ENCODE data around the gene KIAA1549.

KIAA1549 gene

DNA sequence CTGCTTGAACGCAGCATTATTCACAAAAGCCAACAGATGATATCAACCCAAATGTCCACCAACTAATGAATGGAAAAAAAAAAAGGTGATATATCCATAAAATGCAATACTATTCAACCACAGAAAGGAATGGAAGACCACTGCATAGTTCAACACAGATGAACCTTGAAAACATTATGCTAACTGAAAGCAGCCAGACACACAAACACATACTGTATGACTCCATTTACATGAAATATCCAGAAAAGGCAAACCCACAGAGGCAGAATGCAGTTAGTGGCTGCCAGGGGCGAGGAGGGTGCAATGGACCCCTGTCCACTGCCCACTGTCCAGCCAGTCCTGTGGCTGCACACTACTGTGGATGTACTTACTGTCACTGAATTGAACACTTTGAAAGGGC is 36.6 kb downstream of the KIAA1549 start (continued):
- TF ChIP-seq REST (tag by site-specific recombination; IDR thresholded peaks at IDR 0.05) (no peak), OSR2 (tag by site-specific recombination; IDR thresholded peaks at IDR 0.05) (no peak), AEBP2 (tag by site-specific recombination; IDR thresholded peaks at IDR 0.05; ENCODE audit: borderline replicate concordance) (no peak)
- TF ChIP-seq, protein P1, sequence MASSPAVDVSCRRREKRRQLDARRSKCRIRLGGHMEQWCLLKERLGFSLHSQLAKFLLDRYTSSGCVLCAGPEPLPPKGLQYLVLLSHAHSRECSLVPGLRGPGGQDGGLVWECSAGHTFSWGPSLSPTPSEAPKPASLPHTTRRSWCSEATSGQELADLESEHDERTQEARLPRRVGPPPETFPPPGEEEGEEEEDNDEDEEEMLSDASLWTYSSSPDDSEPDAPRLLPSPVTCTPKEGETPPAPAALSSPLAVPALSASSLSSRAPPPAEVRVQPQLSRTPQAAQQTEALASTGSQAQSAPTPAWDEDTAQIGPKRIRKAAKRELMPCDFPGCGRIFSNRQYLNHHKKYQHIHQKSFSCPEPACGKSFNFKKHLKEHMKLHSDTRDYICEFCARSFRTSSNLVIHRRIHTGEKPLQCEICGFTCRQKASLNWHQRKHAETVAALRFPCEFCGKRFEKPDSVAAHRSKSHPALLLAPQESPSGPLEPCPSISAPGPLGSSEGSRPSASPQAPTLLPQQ (tag by site-specific recombination; IDR thresholded peaks at IDR 0.05), result no peak

DNA sequence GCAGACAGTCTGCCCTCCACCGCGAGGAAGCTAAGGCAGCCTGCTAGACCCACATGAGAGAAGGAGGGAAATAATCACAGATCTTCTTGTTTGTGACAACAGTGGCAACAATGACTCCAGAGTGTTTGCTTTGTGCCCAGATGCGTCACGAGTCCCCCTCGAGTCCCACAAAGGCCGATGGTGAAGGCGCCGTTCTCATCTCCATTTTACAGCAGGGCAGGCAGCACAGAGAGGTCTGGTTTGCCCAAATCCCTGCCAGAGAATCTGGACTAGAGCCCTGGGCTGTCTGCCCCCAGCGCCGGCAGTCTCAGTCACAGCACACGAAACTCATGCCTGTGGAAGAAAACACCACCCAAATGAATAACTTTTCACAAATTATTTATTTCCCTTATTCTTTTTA is 38.1 kb downstream of the KIAA1549 start:
- H3K9me3 ChIP-seq (ENCODE audit: control insufficient read depth, insufficient read depth, low read depth, low read length), result no peaks in the 10 kb centered on the region
- no peaks in the 10 kb centered on the region for H3K4me1 ChIP-seq (ENCODE audit: control insufficient read depth, insufficient read depth, low read length)
- no peak overlapping the region for H3K4me3 ChIP-seq (ENCODE audit: low read depth, low read length)
- H3K36me3 ChIP-seq (ENCODE audit: control insufficient read depth in 2 of 2, insufficient read depth in 1 of 2, low read length in 2 of 2), result no peaks in the 10 kb centered on the region
- POLR2A ChIA-PET, result no interaction called here
- no peak overlapping the region for H3K27ac ChIP-seq (ENCODE audit: extremely low read depth, low read depth, low read length)
- CTCF ChIA-PET, result interaction anchor here (1.3 kb wide), 1 partner anchor 15 kb away, joined by 4 read pairs; no protein-coding TSS in a partner anchor
- TF ChIP-seq WT1 (tag by site-specific recombination; IDR thresholded peaks at IDR 0.05), result no peak
- no peak for TF ChIP-seq MYNN (tag by site-specific recombination; IDR thresholded peaks at IDR 0.05; ENCODE audit: borderline replicate concordance)
- no peak for TF ChIP-seq ZNF280D (tag by site-specific recombination; IDR thresholded peaks at IDR 0.05)
- TF ChIP-seq ZNF776 (tag by site-specific recombination; IDR thresholded peaks at IDR 0.05; ENCODE audit: borderline replicate concordance), result no peak
- TF ChIP-seq ZNF473 (tag by site-specific recombination; IDR thresholded peaks at IDR 0.05), result no peak
- TF ChIP-seq KLF7 (tag by site-specific recombination; IDR thresholded peaks at IDR 0.05; ENCODE audit: borderline replicate concordance), result no peak

GRCh38 chr7:138941545-138941944 is 39.6 kb downstream of the KIAA1549 start:
- CTCF ChIA-PET, result no interaction called here
- Histone ChIP-seq H3K4me1 (ENCODE audit: control insufficient read depth, insufficient read depth, low read length) (no peaks in the 10 kb centered on the region), H3K36me3 (ENCODE audit: control insufficient read depth in 2 of 2, insufficient read depth in 1 of 2, low read length in 2 of 2) (no peaks in the 10 kb centered on the region), H3K9me3 (ENCODE audit: control insufficient read depth, insufficient read depth, low read depth, low read length) (no peaks in the 10 kb centered on the region), H3K27ac (ENCODE audit: extremely low read depth, low read depth, low read length) (no peak overlapping the region), H3K4me3 (ENCODE audit: low read depth, low read length) (no peak overlapping the region)
- POLR2A ChIA-PET, result no interaction called here
- no peak for TF ChIP-seq ZNF596 (tag by site-specific recombination; IDR thresholded peaks at IDR 0.05)
- TF ChIP-seq ZSCAN4 (tag by site-specific recombination; IDR thresholded peaks at IDR 0.05), result no peak
- TF ChIP-seq, protein P2, sequence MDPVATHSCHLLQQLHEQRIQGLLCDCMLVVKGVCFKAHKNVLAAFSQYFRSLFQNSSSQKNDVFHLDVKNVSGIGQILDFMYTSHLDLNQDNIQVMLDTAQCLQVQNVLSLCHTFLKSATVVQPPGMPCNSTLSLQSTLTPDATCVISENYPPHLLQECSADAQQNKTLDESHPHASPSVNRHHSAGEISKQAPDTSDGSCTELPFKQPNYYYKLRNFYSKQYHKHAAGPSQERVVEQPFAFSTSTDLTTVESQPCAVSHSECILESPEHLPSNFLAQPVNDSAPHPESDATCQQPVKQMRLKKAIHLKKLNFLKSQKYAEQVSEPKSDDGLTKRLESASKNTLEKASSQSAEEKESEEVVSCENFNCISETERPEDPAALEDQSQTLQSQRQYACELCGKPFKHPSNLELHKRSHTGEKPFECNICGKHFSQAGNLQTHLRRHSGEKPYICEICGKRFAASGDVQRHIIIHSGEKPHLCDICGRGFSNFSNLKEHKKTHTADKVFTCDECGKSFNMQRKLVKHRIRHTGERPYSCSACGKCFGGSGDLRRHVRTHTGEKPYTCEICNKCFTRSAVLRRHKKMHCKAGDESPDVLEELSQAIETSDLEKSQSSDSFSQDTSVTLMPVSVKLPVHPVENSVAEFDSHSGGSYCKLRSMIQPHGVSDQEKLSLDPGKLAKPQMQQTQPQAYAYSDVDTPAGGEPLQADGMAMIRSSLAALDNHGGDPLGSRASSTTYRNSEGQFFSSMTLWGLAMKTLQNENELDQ (tag by site-specific recombination; IDR thresholded peaks at IDR 0.05; ENCODE audit: low read depth), result no peak
- no peak for TF ChIP-seq RBAK (tag by site-specific recombination; IDR thresholded peaks at IDR 0.05)
- no peak for TF ChIP-seq ZNF223 (tag by site-specific recombination; IDR thresholded peaks at IDR 0.05)
- TF ChIP-seq ZNF837 (tag by site-specific recombination; IDR thresholded peaks at IDR 0.05), result no peak
- TF ChIP-seq ZNF157 (tag by site-specific recombination; IDR thresholded peaks at IDR 0.05), result no peak
- no peak for TF ChIP-seq ZNF335 (tag by site-specific recombination; conservative IDR thresholded peaks at IDR 0.05)
- TF ChIP-seq YY2 (tag by site-specific recombination; IDR thresholded peaks at IDR 0.05), result no peak
- no peak for TF ChIP-seq ZNF629 (tag by site-specific recombination; IDR thresholded peaks at IDR 0.05)
- TF ChIP-seq ZFP69B (tag by site-specific recombination; IDR thresholded peaks at IDR 0.05), result no peak
